ENCODE results near the gene ZFP91. TPM values are rescaled to one million over a fixed set of nuclear protein-coding genes. Genes with fewer than 3 reads are reported as not detected.

Gene ZFP91
- total RNA-seq, 4 donors from 2014 or later = 38.6 to 62.0 (median 56.2) TPM

GRCh38 chr11:58582437-58582836 lies 3.6 kb downstream of the ZFP91 start:
- Histone ChIP-seq H3K9me3 (no peaks in the 10 kb centered on the region), H3K4me3 (no peak overlapping the region), H3K4me1 (peaks cover 21 to 61% (median 35%) of the 10 kb centered on the region in 4 donors), H3K27me3 (no peaks in the 10 kb centered on the region), H3K36me3 (peaks cover 0 to 14% (median 5%) of the 10 kb centered on the region in 4 donors), H3K27ac (peak overlapping the region in 1 of 4 donors; percentile 20)
- no peak for DNase-seq
- in situ Hi-C loops (cut with MboI; ENCODE audit: low pct_ligation_motif_present in 1 of 4, low pct_unique_long_range_greater_than_20kb in 1 of 4, low sequenced_read_pairs in 3 of 4) (no loop called here), intact Hi-C loops (cut with DNase I; ENCODE audit: low total_unique reads) (no loop called here)
- 82 to 88% methylated on average over 1 of the region's 1 CpG for WGBS, 2 donors (ENCODE audit: low coverage in 1 of 2)
- TF ChIP-seq POLR2AphosphoS5 (IDR thresholded peaks at IDR 0.05) (no peak), CTCF (IDR thresholded peaks at IDR 0.05) (no peak), EP300 (IDR thresholded peaks at IDR 0.05; ENCODE audit: low read depth) (no peak), POLR2A (IDR thresholded peaks at IDR 0.05) (no peak)

DNA sequence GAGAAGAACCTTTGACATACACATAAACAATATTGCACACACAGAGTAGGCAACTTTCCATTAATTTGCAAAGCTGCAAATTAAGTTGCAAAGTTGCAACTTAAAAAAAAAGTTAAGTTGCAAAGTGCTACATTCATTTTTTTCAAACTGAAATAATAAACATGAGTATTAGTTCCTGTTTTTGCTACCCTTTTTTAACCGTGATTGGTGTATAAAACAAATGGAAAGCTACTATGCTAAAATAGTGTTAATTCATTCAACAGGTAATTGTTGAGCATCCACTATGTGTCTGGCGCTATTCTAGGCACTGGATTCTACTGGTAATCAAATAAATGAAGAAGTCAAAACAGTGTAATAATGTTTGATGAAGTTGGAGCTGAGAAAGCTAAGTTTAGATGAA lies 8.1 kb downstream of the ZFP91 start:
- WGBS, 2 donors (ENCODE audit: low coverage in 1 of 2) = 77 to 88% methylated on average over 1 to 2 of the region's 2 CpGs
- in situ Hi-C loops (cut with MboI; ENCODE audit: low pct_ligation_motif_present in 1 of 4, low pct_unique_long_range_greater_than_20kb in 1 of 4, low sequenced_read_pairs in 3 of 4) (no loop called here), intact Hi-C loops (cut with DNase I; ENCODE audit: low total_unique reads) (no loop called here)
- H3K27me3 ChIP-seq = no peaks in the 10 kb centered on the region
- no peaks in the 10 kb centered on the region for H3K9me3 ChIP-seq
- H3K36me3 ChIP-seq = peaks cover 0 to 14% (median 5%) of the 10 kb centered on the region in 4 donors
- no peak overlapping the region for H3K4me3 ChIP-seq
- H3K4me1 ChIP-seq = peaks cover 5 to 78% (median 20%) of the 10 kb centered on the region in 4 donors
- DNase-seq = no peak
- no peak for TF ChIP-seq EP300 (IDR thresholded peaks at IDR 0.05; ENCODE audit: low read depth)
- TF ChIP-seq POLR2AphosphoS5 (IDR thresholded peaks at IDR 0.05) = no peak
- TF ChIP-seq CTCF (IDR thresholded peaks at IDR 0.05) = no peak
- no peak for TF ChIP-seq POLR2A (IDR thresholded peaks at IDR 0.05)
- no peak overlapping the region for H3K27ac ChIP-seq

- no peaks in the 10 kb centered on the region for H3K27me3 ChIP-seq
- no peak for TF ChIP-seq CTCF (IDR thresholded peaks at IDR 0.05)
- no peak for TF ChIP-seq POLR2AphosphoS5 (IDR thresholded peaks at IDR 0.05)
- no peak for TF ChIP-seq EP300 (IDR thresholded peaks at IDR 0.05; ENCODE audit: low read depth)
- no peak for TF ChIP-seq POLR2A (IDR thresholded peaks at IDR 0.05)
- intact Hi-C loops (cut with DNase I; ENCODE audit: low total_unique reads) (no loop called here), in situ Hi-C loops (cut with MboI; ENCODE audit: low pct_ligation_motif_present in 1 of 4, low pct_unique_long_range_greater_than_20kb in 1 of 4, low sequenced_read_pairs in 3 of 4) (no loop called here)
- DNase-seq = no peak
- H3K4me1 ChIP-seq = peaks cover 11 to 89% (median 46%) of the 10 kb centered on the region in 4 donors
- H3K36me3 ChIP-seq = peaks cover 0 to 6% (median 0%) of the 10 kb centered on the region in 4 donors
- peak overlapping the region in 2 of 4 donors; percentile 19 to 67 for H3K27ac ChIP-seq
- H3K4me3 ChIP-seq = no peak overlapping the region
- 93 to 100% methylated on average over 1 to 3 of the region's 3 CpGs for WGBS, 2 donors (ENCODE audit: low coverage in 1 of 2)
- H3K9me3 ChIP-seq = no peaks in the 10 kb centered on the region
These were observed 12.8 kb downstream of the ZFP91 start for GRCh38 chr11:58591659-58592058.

- no peak for TF ChIP-seq EP300 (IDR thresholded peaks at IDR 0.05; ENCODE audit: low read depth)
- no peak for TF ChIP-seq POLR2A (IDR thresholded peaks at IDR 0.05)
- TF ChIP-seq CTCF (IDR thresholded peaks at IDR 0.05) = no peak
- no peak for TF ChIP-seq POLR2AphosphoS5 (IDR thresholded peaks at IDR 0.05)
- no peaks in the 10 kb centered on the region for H3K36me3 ChIP-seq
- WGBS, 2 donors (ENCODE audit: low coverage in 1 of 2) = 32 to 53% methylated on average over 3 to 5 of the region's 5 CpGs
- H3K9me3 ChIP-seq = no peaks in the 10 kb centered on the region
- H3K4me1 ChIP-seq = peaks cover 14 to 91% (median 58%) of the 10 kb centered on the region in 4 donors
- no peaks in the 10 kb centered on the region for H3K27me3 ChIP-seq
- intact Hi-C loops (cut with DNase I; ENCODE audit: low total_unique reads) = no loop called here
- H3K4me3 ChIP-seq = no peak overlapping the region
- peak; percentile 63 for DNase-seq
- in situ Hi-C loops (cut with MboI; ENCODE audit: low pct_ligation_motif_present in 1 of 4, low pct_unique_long_range_greater_than_20kb in 1 of 4, low sequenced_read_pairs in 3 of 4) = no loop called here
- peak overlapping the region; percentile 46 to 71 (median 68) for H3K27ac ChIP-seq
These were observed 14.1 kb downstream of the ZFP91 start for GRCh38 chr11:58592760-58593472.

Data from transverse colon (tissue), 4 donors.